Endodermal cell (in vitro differentiated cells): ENCODE results near the gene CDK5RAP2. TPM values are rescaled to one million over a fixed set of nuclear protein-coding genes. Genes with fewer than 3 reads are reported as not detected.
"Not testable (repeated sequence)": the region's sequence is repeated elsewhere in the genome, so short reads cannot be mapped to it uniquely, and the experiment has no call there.

ENCODE experiments used
- DNase-seq: peaks from one replicate; pipeline ENCODE4 v3.0.0-alpha.2; 2017
- H3K27ac ChIP-seq: 2 replicates; pipeline ENCODE4 v1.5.1; 2013; ENCODE audit warnings: mild to moderate bottlenecking, low read depth, low read length, moderate library complexity
- H3K27me3 ChIP-seq: 2 replicates; pipeline ENCODE4 v1.6.1; 2013; ENCODE audit warnings: mild to moderate bottlenecking, low read length, moderate library complexity; ENCODE audit not compliant: insufficient read depth, control insufficient read depth, poor library complexity, severe bottlenecking
- H3K36me3 ChIP-seq: 2 replicates; pipeline ENCODE4 v1.7.0; 2013; ENCODE audit warnings: mild to moderate bottlenecking, low read length, moderate library complexity; ENCODE audit not compliant: control insufficient read depth, insufficient read depth
- H3K4me1 ChIP-seq: one replicate; pipeline ENCODE4 v1.7.0; 2013; ENCODE audit warnings: low read length; ENCODE audit not compliant: control insufficient read depth, insufficient read depth
- H3K4me3 ChIP-seq: 2 replicates; pipeline ENCODE4 v1.5.1; 2013; ENCODE audit warnings: mild to moderate bottlenecking, low read length, moderate library complexity
- H3K9ac ChIP-seq: 2 replicates; pipeline ENCODE4 v1.6.1; 2013; ENCODE audit warnings: mild to moderate bottlenecking, low read length, moderate library complexity; ENCODE audit not compliant: poor library complexity, severe bottlenecking; ENCODE audit errors: extremely low read depth
- H3K9me3 ChIP-seq: 2 replicates; pipeline ENCODE4 v1.6.1; 2013; ENCODE audit warnings: mild to moderate bottlenecking, low read length, moderate library complexity; ENCODE audit not compliant: control insufficient read depth
- H3K27ac Mint-ChIP-seq: 2 replicates; pipeline ENCODE4 v1.8.0; 2020; ENCODE audit warnings: mixed read lengths
- H3K27me3 Mint-ChIP-seq: 2 replicates; pipeline ENCODE4 v1.8.0; 2021; ENCODE audit warnings: mild to moderate bottlenecking, mixed read lengths; ENCODE audit not compliant: insufficient read depth
- H3K36me3 Mint-ChIP-seq: 2 replicates; pipeline ENCODE4 v1.8.0; 2020; ENCODE audit warnings: low read depth, mixed read lengths
- H3K4me1 Mint-ChIP-seq: 2 replicates; pipeline ENCODE4 v1.8.0; 2020; ENCODE audit warnings: mixed read lengths
- H3K4me3 Mint-ChIP-seq: 2 replicates; pipeline ENCODE4 v1.8.0; 2020; ENCODE audit warnings: mild to moderate bottlenecking, moderate library complexity, mixed read lengths
- H3K9me3 Mint-ChIP-seq: 2 replicates; pipeline ENCODE4 v1.8.0; 2020; ENCODE audit warnings: mild to moderate bottlenecking, mixed read lengths
- whole genome bisulfite sequencing, 2 experiments: methylation state at CpG; one replicate each; pipeline versions ENCODE4 v1.1.5 to v1.1.7; 2013; ENCODE audit warnings: missing lambda C conversion rate in 2 of 2, mixed read lengths in 1 of 2; ENCODE audit not compliant: insufficient coverage in 1 of 2, insufficient read length in 1 of 2; 5-methylcytosine and 5-hydroxymethylcytosine counted together
- total RNA-seq, 2 donors: library from RNA; stranded (reverse); fragmentation: NEBNext Ultra II Directional in 1 of 2; extraction: Animal tissue kit (Norgen Biotek cat#: 25700) in 1 of 2; gene quantifications; 2 replicates in 1 of 2; 3 replicates in 1 of 2; pipeline ENCODE4 v1.2.1, GENCODE V29; 2021
- TF ChIP-seq, protein P1 (sequence below): fragments of 200-600 bp; sonication (generic); conservative IDR thresholded peaks from 2 replicates; pipeline ENCODE4 v1.5.0; 2021; ENCODE audit warnings: antibody characterized with exemption, mild to moderate bottlenecking

Gene CDK5RAP2
- total RNA-seq, 2 donors from 2014 or later: 68.2 to 92.0 TPM

DNA sequence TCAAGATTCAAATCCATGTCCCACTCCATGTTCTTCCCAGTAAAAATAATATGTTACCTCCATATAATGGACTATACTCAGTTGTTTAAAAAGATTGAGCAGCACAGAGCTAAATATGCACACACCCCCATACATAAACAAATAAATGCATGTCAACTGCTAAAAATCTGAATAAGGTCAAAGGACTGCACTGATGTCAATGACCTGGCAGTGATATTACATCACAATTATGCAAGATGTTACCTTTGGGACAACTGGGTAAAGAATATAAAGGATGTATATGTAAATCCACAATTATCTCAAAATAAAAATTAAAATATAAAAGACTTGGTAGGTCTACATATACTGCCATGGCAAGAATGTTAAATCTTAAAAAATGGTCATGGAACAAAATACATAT, 57.9 kb downstream of the CDK5RAP2 start:
- no peaks in the 10 kb centered on the region for H3K9me3 ChIP-seq
- no peak overlapping the region for H3K27ac Mint-ChIP-seq

DNA sequence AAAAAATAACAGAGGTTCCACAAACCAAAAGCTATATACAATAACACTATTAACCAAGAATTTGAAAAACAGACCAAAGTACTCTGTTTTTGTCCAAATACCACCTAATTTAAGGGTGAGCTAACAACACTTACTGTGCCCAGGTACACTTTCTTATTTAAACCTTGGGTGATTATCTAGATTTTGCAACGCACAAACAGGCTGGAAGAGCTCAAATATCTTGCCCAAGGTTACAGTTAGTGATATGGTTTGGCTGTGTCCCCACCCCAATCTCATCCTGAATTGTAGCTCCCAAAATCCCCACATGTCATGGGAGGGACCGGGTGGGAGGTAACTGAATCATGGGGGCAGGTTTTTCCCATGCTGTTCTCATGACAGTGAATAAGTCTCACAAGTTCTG, 58.9 kb downstream of the CDK5RAP2 start:
- Mint-ChIP-seq H3K36me3 (peaks cover 66% of the 10 kb centered on the region), H3K4me3 (no peak overlapping the region), H3K9me3 (peaks cover 2% of the 10 kb centered on the region), H3K27me3 (no peaks in the 10 kb centered on the region), H3K4me1 (peaks cover 22% of the 10 kb centered on the region), H3K27ac (no peak overlapping the region)
- no peak for DNase-seq
- TF ChIP-seq, protein P1, sequence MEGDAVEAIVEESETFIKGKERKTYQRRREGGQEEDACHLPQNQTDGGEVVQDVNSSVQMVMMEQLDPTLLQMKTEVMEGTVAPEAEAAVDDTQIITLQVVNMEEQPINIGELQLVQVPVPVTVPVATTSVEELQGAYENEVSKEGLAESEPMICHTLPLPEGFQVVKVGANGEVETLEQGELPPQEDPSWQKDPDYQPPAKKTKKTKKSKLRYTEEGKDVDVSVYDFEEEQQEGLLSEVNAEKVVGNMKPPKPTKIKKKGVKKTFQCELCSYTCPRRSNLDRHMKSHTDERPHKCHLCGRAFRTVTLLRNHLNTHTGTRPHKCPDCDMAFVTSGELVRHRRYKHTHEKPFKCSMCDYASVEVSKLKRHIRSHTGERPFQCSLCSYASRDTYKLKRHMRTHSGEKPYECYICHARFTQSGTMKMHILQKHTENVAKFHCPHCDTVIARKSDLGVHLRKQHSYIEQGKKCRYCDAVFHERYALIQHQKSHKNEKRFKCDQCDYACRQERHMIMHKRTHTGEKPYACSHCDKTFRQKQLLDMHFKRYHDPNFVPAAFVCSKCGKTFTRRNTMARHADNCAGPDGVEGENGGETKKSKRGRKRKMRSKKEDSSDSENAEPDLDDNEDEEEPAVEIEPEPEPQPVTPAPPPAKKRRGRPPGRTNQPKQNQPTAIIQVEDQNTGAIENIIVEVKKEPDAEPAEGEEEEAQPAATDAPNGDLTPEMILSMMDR: no peak
- Histone ChIP-seq H3K4me3 (no peak overlapping the region), H3K4me1 (no peaks in the 10 kb centered on the region), H3K36me3 (peaks cover 60% of the 10 kb centered on the region), H3K27me3 (no peaks in the 10 kb centered on the region), H3K9me3 (peaks cover 4% of the 10 kb centered on the region), H3K9ac (no peak overlapping the region), H3K27ac (no peak overlapping the region)
- 93 to 100% methylated on average over 1 to 2 of the region's 2 CpGs for WGBS, 2 experiments

More for the DNA sequence above, 57.9 kb downstream of the CDK5RAP2 start:
- Histone ChIP-seq H3K27me3 (no peaks in the 10 kb centered on the region), H3K36me3 (peaks cover 62% of the 10 kb centered on the region), H3K4me3 (no peak overlapping the region), H3K9ac (no peak overlapping the region), H3K4me1 (no peaks in the 10 kb centered on the region), H3K27ac (no peak overlapping the region)
- H3K4me1 Mint-ChIP-seq: peaks cover 31% of the 10 kb centered on the region
- H3K27me3 Mint-ChIP-seq: no peaks in the 10 kb centered on the region
- H3K36me3 Mint-ChIP-seq: peaks cover 68% of the 10 kb centered on the region
- H3K9me3 Mint-ChIP-seq: no peaks in the 10 kb centered on the region
- TF ChIP-seq, protein P1: no peak
- H3K4me3 Mint-ChIP-seq: no peak overlapping the region
- DNase-seq: no peak

- not testable (repeated sequence) for H3K9me3 ChIP-seq, H3K4me3 ChIP-seq, H3K27ac ChIP-seq, H3K27me3 Mint-ChIP-seq, H3K4me1 ChIP-seq, H3K27ac Mint-ChIP-seq, H3K4me1 Mint-ChIP-seq, H3K9ac ChIP-seq, DNase-seq, H3K9me3 Mint-ChIP-seq, H3K27me3 ChIP-seq, H3K4me3 Mint-ChIP-seq
- H3K36me3 Mint-ChIP-seq: peaks cover 75% of the 10 kb centered on the region
- H3K36me3 ChIP-seq: peaks cover 62% of the 10 kb centered on the region
- 82% methylated on average over 2 of the region's 4 CpGs; no CpG with 5 or more reads in 1 of the 2 experiments for WGBS, 2 experiments
These were observed 64.0 kb downstream of the CDK5RAP2 start for GRCh38 chr9:120515996-120516395.

- WGBS, 2 experiments: 80 to 93% methylated on average over 1 to 3 of the region's 3 CpGs
- H3K27ac Mint-ChIP-seq, H3K9me3 ChIP-seq, H3K4me3 Mint-ChIP-seq, H3K4me1 Mint-ChIP-seq, H3K4me1 ChIP-seq, H3K27me3 ChIP-seq, H3K27me3 Mint-ChIP-seq, H3K9me3 Mint-ChIP-seq, H3K27ac ChIP-seq, DNase-seq, H3K4me3 ChIP-seq, H3K9ac ChIP-seq: not testable (repeated sequence)
- H3K36me3 ChIP-seq: peaks cover 64% of the 10 kb centered on the region
- H3K36me3 Mint-ChIP-seq: peaks cover 77% of the 10 kb centered on the region
These were observed 64.5 kb downstream of the CDK5RAP2 start for GRCh38 chr9:120515481-120515880.
